ENCODE results near the gene CYP24A1.

The CYP24A1 gene

GRCh38 chr20:54165014-54165413 lies 8.8 kb downstream of the CYP24A1 start:
- no peak for TF ChIP-seq CTCF (conservative IDR thresholded peaks at IDR 0.05)
- H3K27ac ChIP-seq, result no peak overlapping the region

- no peak overlapping the region for H3K27ac ChIP-seq
- no peak for TF ChIP-seq CTCF (conservative IDR thresholded peaks at IDR 0.05)
Measured at GRCh38 chr20:54163402-54163801, 10.4 kb downstream of the CYP24A1 start.

- H3K27ac ChIP-seq, result no peak overlapping the region
- TF ChIP-seq CTCF (conservative IDR thresholded peaks at IDR 0.05), result no peak
Measured at GRCh38 chr20:54162378-54163009, 11.3 kb downstream of the CYP24A1 start.

- no peak overlapping the region for H3K27ac ChIP-seq
- TF ChIP-seq CTCF (conservative IDR thresholded peaks at IDR 0.05), result no peak
Measured at GRCh38 chr20:54161821-54162149, 12.0 kb downstream of the CYP24A1 start.

GRCh38 chr20:54161008-54161820 lies 12.6 kb downstream of the CYP24A1 start:
- no peak overlapping the region for H3K27ac ChIP-seq
- no peak for TF ChIP-seq CTCF (conservative IDR thresholded peaks at IDR 0.05)

- TF ChIP-seq CTCF (conservative IDR thresholded peaks at IDR 0.05), result no peak
- no peak overlapping the region for H3K27ac ChIP-seq
Measured at GRCh38 chr20:54160065-54161007, 13.4 kb downstream of the CYP24A1 start.

- no peak for TF ChIP-seq CTCF (conservative IDR thresholded peaks at IDR 0.05)
- no peak overlapping the region for H3K27ac ChIP-seq
Measured at GRCh38 chr20:54158856-54159418, 14.8 kb downstream of the CYP24A1 start.
